GM19035 (cell line): ENCODE data around the gene PNPLA8.
"Not testable (repeated sequence)": the region's sequence is repeated elsewhere in the genome, so short reads cannot be mapped to it uniquely, and the experiment has no call there.

ENCODE experiments used
- ATAC-seq: cut with Tn5 transposase; IDR thresholded peaks from one replicate; pipeline ENCODE4 v1.9.1; 2021; ENCODE audit not compliant: unreplicated experiment

The PNPLA8 gene

GRCh38 chr7:108479751-108480150 lies 46.2 kb downstream of the PNPLA8 start:
- no peak for ATAC-seq

- ATAC-seq, result no peak
Observed at GRCh38 chr7:108479118-108479517, 46.8 kb downstream of the PNPLA8 start.

- ATAC-seq, result no peak
Observed at GRCh38 chr7:108468246-108468645, 57.7 kb downstream of the PNPLA8 start.

- no peak for ATAC-seq
Observed at GRCh38 chr7:108467391-108467790, 58.5 kb downstream of the PNPLA8 start.

GRCh38 chr7:108466322-108466721 lies 59.6 kb downstream of the PNPLA8 start:
- ATAC-seq, result not testable (repeated sequence)

GRCh38 chr7:108464743-108465142 lies 61.2 kb downstream of the PNPLA8 start:
- no peak for ATAC-seq

GRCh38 chr7:108463613-108464012 lies 62.3 kb downstream of the PNPLA8 start:
- ATAC-seq, result no peak

- no peak for ATAC-seq
Observed at GRCh38 chr7:108461840-108462239, 64.1 kb downstream of the PNPLA8 start.

- no peak for ATAC-seq
Observed at GRCh38 chr7:108460964-108461363, 65.0 kb downstream of the PNPLA8 start.

GRCh38 chr7:108459922-108460551 lies 65.9 kb downstream of the PNPLA8 start:
- ATAC-seq, result peak; percentile 44

- no peak for ATAC-seq
Observed at GRCh38 chr7:108457871-108458270, 68.1 kb downstream of the PNPLA8 start.

GRCh38 chr7:108456845-108457540 lies 68.9 kb downstream of the PNPLA8 start:
- no peak for ATAC-seq

GRCh38 chr7:108455998-108456677 lies 69.8 kb downstream of the PNPLA8 start, which contains the start of gene NRCAM:
Gene NRCAM, minus strand, starts transcription at chr7:108456436. Its CDS starts 216,372 bp downstream, at chr7:108240064.
- ATAC-seq, result no peak

GRCh38 chr7:108455551-108455997 lies 70.4 kb downstream of the PNPLA8 start:
- ATAC-seq, result no peak

GRCh38 chr7:108454674-108455550 lies 71.0 kb downstream of the PNPLA8 start:
- no peak for ATAC-seq

- ATAC-seq, result no peak
Observed at GRCh38 chr7:108454317-108454673, 71.6 kb downstream of the PNPLA8 start.

GRCh38 chr7:108453320-108453719 lies 72.6 kb downstream of the PNPLA8 start:
- no peak for ATAC-seq

GRCh38 chr7:108452707-108453106 lies 73.2 kb downstream of the PNPLA8 start:
- peak; percentile 45 for ATAC-seq

GRCh38 chr7:108451296-108451848 lies 74.6 kb downstream of the PNPLA8 start:
- ATAC-seq, result no peak

- no peak for ATAC-seq
Observed at GRCh38 chr7:108450160-108450559, 75.8 kb downstream of the PNPLA8 start.

GRCh38 chr7:108449521-108449920 lies 76.4 kb downstream of the PNPLA8 start:
- ATAC-seq, result no peak
